ENCODE measurements around the gene LRRC41.

The LRRC41 gene

GRCh38 chr1:46298387-46298786 lies 5.0 kb downstream of the LRRC41 start:
- ATAC-seq (ENCODE audit: insufficient read depth, low read depth): no peak
- TF ChIP-seq EZH2 (IDR thresholded peaks at IDR 0.05; ENCODE audit: borderline replicate concordance, low read depth, low read length, severe bottlenecking) (no peak), CTCF (IDR thresholded peaks at IDR 0.05; ENCODE audit: borderline replicate concordance, extremely low read depth, low read length, poor library complexity, severe bottlenecking) (no peak)
- Histone ChIP-seq H3K4me2 (ENCODE audit: insufficient read depth, low read length) (no peak overlapping the region), H3K36me3 (ENCODE audit: insufficient read depth, low read length) (peaks cover 57% of the 10 kb centered on the region), H3K27me3 (ENCODE audit: insufficient read depth, low read length, poor library complexity) (no peaks in the 10 kb centered on the region), H3K9me3 (ENCODE audit: insufficient read depth, low read length, severe bottlenecking) (no peaks in the 10 kb centered on the region), H2AFZ (ENCODE audit: low read depth, low read length) (no peak overlapping the region), H4K20me1 (ENCODE audit: insufficient read depth, low read length) (peaks cover 14% of the 10 kb centered on the region; the same call in 1 of the 2 replicates), H3K4me1 (ENCODE audit: insufficient read depth, low read length) (peaks cover 16% of the 10 kb centered on the region), H3K9ac (ENCODE audit: low read depth, low read length) (no peak overlapping the region), H3K79me2 (ENCODE audit: insufficient read depth, low read length) (peaks cover 65% of the 10 kb centered on the region), H3K27ac (ENCODE audit: low read length) (no peak overlapping the region), H3K4me3 (ENCODE audit: low read depth in 1 of 2, low read length in 2 of 2) (no peak overlapping the region)
- DNase-seq: no peak

GRCh38 chr1:46295306-46295705 lies 8.1 kb downstream of the LRRC41 start:
- H3K4me2 ChIP-seq (ENCODE audit: insufficient read depth, low read length): no peak overlapping the region
- TF ChIP-seq EZH2 (IDR thresholded peaks at IDR 0.05; ENCODE audit: borderline replicate concordance, low read depth, low read length, severe bottlenecking) (no peak), CTCF (IDR thresholded peaks at IDR 0.05; ENCODE audit: borderline replicate concordance, extremely low read depth, low read length, poor library complexity, severe bottlenecking) (no peak)

GRCh38 chr1:46289976-46290375 lies 13.4 kb downstream of the LRRC41 start:
- Histone ChIP-seq H3K27ac (ENCODE audit: low read length) (no peak overlapping the region), H3K9me3 (ENCODE audit: insufficient read depth, low read length, severe bottlenecking) (no peaks in the 10 kb centered on the region), H4K20me1 (ENCODE audit: insufficient read depth, low read length) (peaks cover 9% of the 10 kb centered on the region; the same call in 1 of the 2 replicates), H3K27me3 (ENCODE audit: insufficient read depth, low read length, poor library complexity) (no peaks in the 10 kb centered on the region), H2AFZ (ENCODE audit: low read depth, low read length) (no peak overlapping the region), H3K9ac (ENCODE audit: low read depth, low read length) (no peak overlapping the region), H3K4me2 (ENCODE audit: insufficient read depth, low read length) (no peak overlapping the region), H3K4me3 (ENCODE audit: low read depth in 1 of 2, low read length in 2 of 2) (no peak overlapping the region), H3K79me2 (ENCODE audit: insufficient read depth, low read length) (no peaks in the 10 kb centered on the region; the same call in 1 of the 2 replicates), H3K36me3 (ENCODE audit: insufficient read depth, low read length) (peaks cover 53% of the 10 kb centered on the region), H3K4me1 (ENCODE audit: insufficient read depth, low read length) (peaks cover 24% of the 10 kb centered on the region)
- TF ChIP-seq CTCF (IDR thresholded peaks at IDR 0.05; ENCODE audit: borderline replicate concordance, extremely low read depth, low read length, poor library complexity, severe bottlenecking) (no peak), EZH2 (IDR thresholded peaks at IDR 0.05; ENCODE audit: borderline replicate concordance, low read depth, low read length, severe bottlenecking) (no peak)
- ATAC-seq (ENCODE audit: insufficient read depth, low read depth) (no peak), DNase-seq (no peak)

More at GRCh38 chr1:46295306-46295705, 8.1 kb downstream of the LRRC41 start:
- Histone ChIP-seq H3K36me3 (ENCODE audit: insufficient read depth, low read length) (peaks cover 59% of the 10 kb centered on the region), H3K27ac (ENCODE audit: low read length) (no peak overlapping the region), H3K9ac (ENCODE audit: low read depth, low read length) (no peak overlapping the region), H2AFZ (ENCODE audit: low read depth, low read length) (no peak overlapping the region), H3K4me1 (ENCODE audit: insufficient read depth, low read length) (peaks cover 3% of the 10 kb centered on the region), H3K79me2 (ENCODE audit: insufficient read depth, low read length) (peaks cover 36% of the 10 kb centered on the region), H3K9me3 (ENCODE audit: insufficient read depth, low read length, severe bottlenecking) (no peaks in the 10 kb centered on the region), H3K4me3 (ENCODE audit: low read depth in 1 of 2, low read length in 2 of 2) (no peak overlapping the region), H4K20me1 (ENCODE audit: insufficient read depth, low read length) (peaks cover 14% of the 10 kb centered on the region; the same call in 1 of the 2 replicates), H3K27me3 (ENCODE audit: insufficient read depth, low read length, poor library complexity) (no peaks in the 10 kb centered on the region)
- DNase-seq: no peak
- ATAC-seq (ENCODE audit: insufficient read depth, low read depth): no peak

GRCh38 chr1:46289134-46289494 lies 14.3 kb downstream of the LRRC41 start:
- H3K9ac ChIP-seq (ENCODE audit: low read depth, low read length): no peak overlapping the region
- no peak for DNase-seq
- peaks cover 15% of the 10 kb centered on the region for H4K20me1 ChIP-seq (ENCODE audit: insufficient read depth, low read length)
- no peak overlapping the region for H2AFZ ChIP-seq (ENCODE audit: low read depth, low read length)
- no peaks in the 10 kb centered on the region for H3K9me3 ChIP-seq (ENCODE audit: insufficient read depth, low read length, severe bottlenecking)
- peaks cover 53% of the 10 kb centered on the region for H3K36me3 ChIP-seq (ENCODE audit: insufficient read depth, low read length)
- no peak overlapping the region for H3K4me3 ChIP-seq (ENCODE audit: low read depth in 1 of 2, low read length in 2 of 2)
- H3K79me2 ChIP-seq (ENCODE audit: insufficient read depth, low read length): peaks cover 5% of the 10 kb centered on the region
- H3K4me1 ChIP-seq (ENCODE audit: insufficient read depth, low read length): peaks cover 32% of the 10 kb centered on the region
- no peak for TF ChIP-seq EZH2 (IDR thresholded peaks at IDR 0.05; ENCODE audit: borderline replicate concordance, low read depth, low read length, severe bottlenecking)
- no peak for TF ChIP-seq CTCF (IDR thresholded peaks at IDR 0.05; ENCODE audit: borderline replicate concordance, extremely low read depth, low read length, poor library complexity, severe bottlenecking)
- no peak overlapping the region for H3K4me2 ChIP-seq (ENCODE audit: insufficient read depth, low read length)
- ATAC-seq (ENCODE audit: insufficient read depth, low read depth): no peak
- no peak overlapping the region for H3K27ac ChIP-seq (ENCODE audit: low read length)
- no peaks in the 10 kb centered on the region for H3K27me3 ChIP-seq (ENCODE audit: insufficient read depth, low read length, poor library complexity)
